Panc1 (cell line): ENCODE data around the gene PVALB. TPM values are rescaled to one million over a fixed set of nuclear protein-coding genes. Genes with fewer than 3 reads are reported as not detected.

Experiments used
- ATAC-seq: fragments of 200-7000 bp; cut with Tn5 transposase; 2 replicates; pipeline ENCODE4 v1.9.1; 2020; ENCODE audit warnings: mild to moderate bottlenecking, moderate library complexity
- BruUV-seq: library from RNA; stranded (reverse); fragments of 400-500 nt; replicated peaks from 2 replicates; lab custom pipeline; 2021; lab: Mats Ljungman, UMichigan
- CTCF ChIA-PET: fragments of 300-600 bp; sonication (Branson Sonifier 250); formaldehyde crosslinking; loops from one replicate; lab custom pipeline; 2022; ENCODE audit warnings: antibody characterized with exemption; lab: Charles Lee
- POLR2A ChIA-PET: fragments of 300-600 bp; sonication (Branson Sonifier 250); formaldehyde crosslinking; loops from one replicate; lab custom pipeline; 2022; ENCODE audit warnings: antibody characterized with exemption; lab: Charles Lee
- DNase-seq: peaks from one replicate; pipeline ENCODE4 v3.0.0-alpha.2; 2010; ENCODE audit warnings: low read depth, low spot score
- H3K27ac ChIP-seq: 2 replicates; pipeline ENCODE4 v1.5.1; 2011; ENCODE audit warnings: mild to moderate bottlenecking, low read length, inconsistent platforms
- H3K27me3 ChIP-seq: fragments of 200-500 bp; sonication (Bioruptor generic); 2 replicates; pipeline ENCODE4 v1.6.0; 2014; ENCODE audit warnings: low read length, inconsistent platforms; ENCODE audit not compliant: control insufficient read depth, insufficient read depth
- H3K36me3 ChIP-seq: fragments of 200-500 bp; sonication (Bioruptor generic); 2 replicates; pipeline ENCODE4 v1.5.1; 2014; ENCODE audit warnings: inconsistent platforms, mild to moderate bottlenecking, low read length, moderate library complexity; ENCODE audit not compliant: control insufficient read depth, insufficient read depth
- H3K4me1 ChIP-seq: 2 replicates; pipeline ENCODE4 v1.5.1; 2011; ENCODE audit warnings: inconsistent platforms, mild to moderate bottlenecking, low read length, moderate library complexity; ENCODE audit not compliant: control insufficient read depth, insufficient read depth
- H3K4me3 ChIP-seq, 2 experiments: 2 replicates each; pipeline ENCODE4 v1.5.1; 2011 to 2012; ENCODE audit warnings: low read depth in 2 of 2, low read length in 2 of 2, mild to moderate bottlenecking in 2 of 2, inconsistent platforms in 1 of 2, moderate library complexity in 1 of 2
- H3K9me3 ChIP-seq: fragments of 200-500 bp; sonication (Bioruptor generic); 2 replicates; pipeline ENCODE4 v1.5.1; 2014; ENCODE audit warnings: low read depth, mild to moderate bottlenecking, inconsistent platforms, low read length, moderate library complexity; ENCODE audit not compliant: control insufficient read depth, insufficient read depth
- POLR2AphosphoS5 ChIP-seq: IDR thresholded peaks from 2 replicates; pipeline ENCODE4 v1.6.1; 2012; ENCODE audit warnings: mild to moderate bottlenecking, low read depth, low read length, moderate library complexity
- SIN3A ChIP-seq: IDR thresholded peaks from 2 replicates; pipeline ENCODE4 v1.6.1; 2012; ENCODE audit warnings: low read depth, mild to moderate bottlenecking, low read length, moderate library complexity, borderline replicate concordance; ENCODE audit not compliant: insufficient read depth
- TCF7L2 ChIP-seq: IDR thresholded peaks from 2 replicates; pipeline ENCODE4 v1.6.1; 2011; ENCODE audit warnings: mild to moderate bottlenecking, low read depth, low read length, inconsistent platforms
- in situ Hi-C: cut with HindIII; loops from 2 replicates; pipeline ENCODE4 v1.10.0; 2016; ENCODE audit warnings: low sequenced_read_pairs, low pct_unique_long_range_greater_than_20kb
- intact Hi-C: fragments of 100-400 bp; cut with micrococcal nuclease; formaldehyde crosslinking; loops from one replicate; pipeline ENCODE4 v1.10.0; 2022; ENCODE audit not compliant: unreplicated experiment
- total RNA-seq: library from RNA; stranded (reverse); gene quantifications from one replicate; pipeline ENCODE4 v1.2.1, GENCODE V29; 2021; ENCODE audit not compliant: unreplicated experiment
- TF ChIP-seq, protein P1 (sequence below): fragments of 450-650 bp; IDR thresholded peaks from 2 replicates; pipeline ENCODE4 v1.5.1; 2017; ENCODE audit warnings: mild to moderate bottlenecking
- TF ChIP-seq, protein P2 (sequence below), 2 experiments: IDR thresholded peaks; 2 replicates each; pipeline ENCODE4 v1.6.1; 2011 to 2012; ENCODE audit warnings: low read depth in 2 of 2, control low read depth in 1 of 2, low read length in 1 of 2, mild to moderate bottlenecking in 1 of 2, moderate library complexity in 1 of 2; ENCODE audit not compliant: insufficient read depth in 1 of 2

PVALB gene
- total RNA-seq, 1 experiment from 2014 or later, result not detected

DNA sequence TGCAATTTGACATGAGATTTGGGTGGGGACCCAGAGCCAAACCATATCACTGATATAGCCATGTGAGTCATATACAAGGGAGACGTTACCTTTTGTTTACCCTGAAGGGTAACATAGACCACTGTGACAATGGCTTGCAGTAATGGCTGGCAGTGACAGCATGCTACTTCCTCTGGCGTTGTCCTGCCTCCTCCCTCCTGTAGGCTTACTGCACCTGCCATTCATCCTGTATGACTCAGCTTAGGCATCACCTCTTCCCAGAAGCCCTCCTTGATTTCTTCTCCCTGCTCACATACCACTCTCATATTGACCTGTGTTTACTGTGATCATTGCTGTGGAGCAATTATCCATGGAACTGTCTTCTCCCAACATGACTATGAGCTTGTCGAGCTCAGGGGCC, 12.0 kb upstream of the PVALB start:
- no peaks in the 10 kb centered on the region for H3K36me3 ChIP-seq
- no peak overlapping the region for H3K4me3 ChIP-seq
- ChIA-PET CTCF (no interaction called here), POLR2A (no interaction called here)
- no peak overlapping the region for H3K27ac ChIP-seq
- no peak for DNase-seq
- BruUV-seq, result no TSS peak
- no peaks in the 10 kb centered on the region for H3K9me3 ChIP-seq
- in situ Hi-C loops, result no loop called here
- H3K27me3 ChIP-seq, result no peaks in the 10 kb centered on the region
- ATAC-seq, result no peak
- TF ChIP-seq TCF7L2 (no peak), POLR2AphosphoS5 (no peak), SIN3A (no peak)
- TF ChIP-seq, protein P1, sequence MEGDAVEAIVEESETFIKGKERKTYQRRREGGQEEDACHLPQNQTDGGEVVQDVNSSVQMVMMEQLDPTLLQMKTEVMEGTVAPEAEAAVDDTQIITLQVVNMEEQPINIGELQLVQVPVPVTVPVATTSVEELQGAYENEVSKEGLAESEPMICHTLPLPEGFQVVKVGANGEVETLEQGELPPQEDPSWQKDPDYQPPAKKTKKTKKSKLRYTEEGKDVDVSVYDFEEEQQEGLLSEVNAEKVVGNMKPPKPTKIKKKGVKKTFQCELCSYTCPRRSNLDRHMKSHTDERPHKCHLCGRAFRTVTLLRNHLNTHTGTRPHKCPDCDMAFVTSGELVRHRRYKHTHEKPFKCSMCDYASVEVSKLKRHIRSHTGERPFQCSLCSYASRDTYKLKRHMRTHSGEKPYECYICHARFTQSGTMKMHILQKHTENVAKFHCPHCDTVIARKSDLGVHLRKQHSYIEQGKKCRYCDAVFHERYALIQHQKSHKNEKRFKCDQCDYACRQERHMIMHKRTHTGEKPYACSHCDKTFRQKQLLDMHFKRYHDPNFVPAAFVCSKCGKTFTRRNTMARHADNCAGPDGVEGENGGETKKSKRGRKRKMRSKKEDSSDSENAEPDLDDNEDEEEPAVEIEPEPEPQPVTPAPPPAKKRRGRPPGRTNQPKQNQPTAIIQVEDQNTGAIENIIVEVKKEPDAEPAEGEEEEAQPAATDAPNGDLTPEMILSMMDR, result no peak
- TF ChIP-seq, protein P2, sequence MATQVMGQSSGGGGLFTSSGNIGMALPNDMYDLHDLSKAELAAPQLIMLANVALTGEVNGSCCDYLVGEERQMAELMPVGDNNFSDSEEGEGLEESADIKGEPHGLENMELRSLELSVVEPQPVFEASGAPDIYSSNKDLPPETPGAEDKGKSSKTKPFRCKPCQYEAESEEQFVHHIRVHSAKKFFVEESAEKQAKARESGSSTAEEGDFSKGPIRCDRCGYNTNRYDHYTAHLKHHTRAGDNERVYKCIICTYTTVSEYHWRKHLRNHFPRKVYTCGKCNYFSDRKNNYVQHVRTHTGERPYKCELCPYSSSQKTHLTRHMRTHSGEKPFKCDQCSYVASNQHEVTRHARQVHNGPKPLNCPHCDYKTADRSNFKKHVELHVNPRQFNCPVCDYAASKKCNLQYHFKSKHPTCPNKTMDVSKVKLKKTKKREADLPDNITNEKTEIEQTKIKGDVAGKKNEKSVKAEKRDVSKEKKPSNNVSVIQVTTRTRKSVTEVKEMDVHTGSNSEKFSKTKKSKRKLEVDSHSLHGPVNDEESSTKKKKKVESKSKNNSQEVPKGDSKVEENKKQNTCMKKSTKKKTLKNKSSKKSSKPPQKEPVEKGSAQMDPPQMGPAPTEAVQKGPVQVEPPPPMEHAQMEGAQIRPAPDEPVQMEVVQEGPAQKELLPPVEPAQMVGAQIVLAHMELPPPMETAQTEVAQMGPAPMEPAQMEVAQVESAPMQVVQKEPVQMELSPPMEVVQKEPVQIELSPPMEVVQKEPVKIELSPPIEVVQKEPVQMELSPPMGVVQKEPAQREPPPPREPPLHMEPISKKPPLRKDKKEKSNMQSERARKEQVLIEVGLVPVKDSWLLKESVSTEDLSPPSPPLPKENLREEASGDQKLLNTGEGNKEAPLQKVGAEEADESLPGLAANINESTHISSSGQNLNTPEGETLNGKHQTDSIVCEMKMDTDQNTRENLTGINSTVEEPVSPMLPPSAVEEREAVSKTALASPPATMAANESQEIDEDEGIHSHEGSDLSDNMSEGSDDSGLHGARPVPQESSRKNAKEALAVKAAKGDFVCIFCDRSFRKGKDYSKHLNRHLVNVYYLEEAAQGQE (IDR thresholded peaks at IDR 0.05; ENCODE audit: insufficient read depth in 1 of 2, low read depth in 2 of 2, low read length in 1 of 2), result no peak
- no peaks in the 10 kb centered on the region for H3K4me1 ChIP-seq
- intact Hi-C loops, result no loop called here

DNA sequence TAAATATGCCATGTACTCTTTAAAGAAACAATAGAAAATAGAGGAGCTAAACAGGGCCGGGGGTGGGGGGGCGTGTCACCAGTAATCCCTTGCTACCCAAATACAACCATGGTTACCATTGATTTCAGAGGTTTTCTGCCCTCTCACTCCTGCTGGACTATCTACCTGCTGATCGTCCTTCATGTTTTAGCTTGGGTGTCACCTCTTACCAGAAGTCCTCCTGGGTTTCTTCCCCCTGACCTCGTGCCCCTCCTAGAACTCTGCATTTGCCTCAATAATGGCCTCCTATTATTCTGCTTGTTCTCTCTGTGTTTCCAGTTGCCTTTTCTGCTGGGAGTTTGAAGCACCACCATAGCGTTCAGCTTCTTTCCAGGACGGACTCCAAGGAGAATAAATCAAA, 9.4 kb upstream of the PVALB start:
- intact Hi-C loops (no loop called here), in situ Hi-C loops (no loop called here)
- CTCF ChIA-PET, result no interaction called here

More for the DNA sequence above, 9.4 kb upstream of the PVALB start:
- H3K36me3 ChIP-seq, result no peaks in the 10 kb centered on the region
- POLR2A ChIA-PET, result interaction anchor here (0.6 to 0.7 kb wide), 2 partner anchors 17 to 282 kb away, joined by 3 to 4 read pairs; no protein-coding TSS in a partner anchor
- H3K27ac ChIP-seq, result no peak overlapping the region
- DNase-seq (no peak), ATAC-seq (no peak)
- H3K27me3 ChIP-seq, result no peaks in the 10 kb centered on the region
- no TSS peak for BruUV-seq
- H3K4me3 ChIP-seq, result no peak overlapping the region
- H3K9me3 ChIP-seq, result no peaks in the 10 kb centered on the region
- TF ChIP-seq SIN3A (no peak), TCF7L2 (no peak)
- TF ChIP-seq, protein P1, result no peak
- TF ChIP-seq, protein P2 (IDR thresholded peaks at IDR 0.05; ENCODE audit: insufficient read depth in 1 of 2, low read depth in 2 of 2, low read length in 1 of 2), result no peak
- H3K4me1 ChIP-seq, result no peaks in the 10 kb centered on the region
